Astrocyte (in vitro differentiated cells and primary cell): ENCODE measurements around the gene CACNA1C. TPM values are rescaled to one million over a fixed set of nuclear protein-coding genes. Genes with fewer than 3 reads are reported as not detected.

Source experiments
- DNase-seq: peaks from one replicate; pipeline ENCODE4 v3.0.0-alpha.2; 2010; ENCODE audit warnings: low read depth
- FAIRE-seq: peaks from 2 replicates; lab custom pipeline; 2011; peaks lifted over from hg19 to GRCh38; lab: Jason Lieb, UNC
- H2AFZ ChIP-seq: 2 replicates; pipeline ENCODE4 v1.6.0; 2012; ENCODE audit warnings: low read depth, low read length, inconsistent platforms
- H3K27ac ChIP-seq: 2 replicates; pipeline ENCODE4 v1.5.1; 2011; ENCODE audit warnings: low read depth, low read length, inconsistent platforms
- H3K27me3 ChIP-seq: 2 replicates; pipeline ENCODE4 v1.6.0; 2011; ENCODE audit warnings: low read length, inconsistent platforms; ENCODE audit not compliant: insufficient read depth
- H3K36me3 ChIP-seq: 2 replicates; pipeline ENCODE4 v1.5.1; 2011; ENCODE audit warnings: low read length, inconsistent platforms; ENCODE audit not compliant: insufficient read depth
- H3K4me1 ChIP-seq: 2 replicates; pipeline ENCODE4 v1.5.1; 2011; ENCODE audit warnings: low read length, inconsistent platforms; ENCODE audit not compliant: insufficient read depth
- H3K4me2 ChIP-seq: 2 replicates; pipeline ENCODE4 v1.6.0; 2012; ENCODE audit warnings: low read length, inconsistent platforms
- H3K4me3 ChIP-seq: 2 replicates; pipeline ENCODE4 v1.5.1; 2011; ENCODE audit warnings: low read depth, mild to moderate bottlenecking, low read length, inconsistent platforms; ENCODE audit not compliant: insufficient read depth
- H3K79me2 ChIP-seq: 2 replicates; pipeline ENCODE4 v1.6.0; 2012; ENCODE audit warnings: mild to moderate bottlenecking, low read length, inconsistent platforms; ENCODE audit not compliant: insufficient read depth
- H3K9ac ChIP-seq: 2 replicates; pipeline ENCODE4 v1.6.0; 2012; ENCODE audit warnings: mild to moderate bottlenecking, low read length, inconsistent platforms
- H3K9me3 ChIP-seq: 2 replicates; pipeline ENCODE4 v1.5.1; 2012; ENCODE audit warnings: low read depth, mild to moderate bottlenecking, low read length, inconsistent platforms; ENCODE audit not compliant: insufficient read depth
- H4K20me1 ChIP-seq: 2 replicates; pipeline ENCODE4 v1.6.0; 2012; ENCODE audit warnings: low read length, inconsistent platforms; ENCODE audit not compliant: insufficient read depth
- H3K27ac Mint-ChIP-seq: one replicate; pipeline ENCODE4 v1.8.0; 2021; ENCODE audit warnings: mild to moderate bottlenecking, mixed read lengths; ENCODE audit not compliant: unreplicated experiment
- H3K27me3 Mint-ChIP-seq: one replicate; pipeline ENCODE4 v1.8.0; 2021; ENCODE audit warnings: low read depth, mixed read lengths; ENCODE audit not compliant: unreplicated experiment
- H3K36me3 Mint-ChIP-seq: one replicate; pipeline ENCODE4 v1.8.0; 2021; ENCODE audit warnings: low read depth, mixed read lengths; ENCODE audit not compliant: unreplicated experiment
- H3K4me1 Mint-ChIP-seq: one replicate; pipeline ENCODE4 v1.8.0; 2021; ENCODE audit warnings: low read depth, mixed read lengths; ENCODE audit not compliant: unreplicated experiment
- H3K4me3 Mint-ChIP-seq: one replicate; pipeline ENCODE4 v1.8.0; 2021; ENCODE audit warnings: mild to moderate bottlenecking, moderate library complexity, mixed read lengths; ENCODE audit not compliant: unreplicated experiment
- H3K9me3 Mint-ChIP-seq: one replicate; pipeline ENCODE4 v1.8.0; 2021; ENCODE audit warnings: mild to moderate bottlenecking, mixed read lengths; ENCODE audit not compliant: unreplicated experiment
- CTCF ChIP-seq: IDR thresholded peaks from 2 replicates; pipeline ENCODE4 v1.5.1; 2011; ENCODE audit warnings: low read depth, mild to moderate bottlenecking, inconsistent platforms, low read length, moderate library complexity; ENCODE audit not compliant: insufficient read depth
- EZH2 ChIP-seq: IDR thresholded peaks from 2 replicates; pipeline ENCODE4 v1.6.1; 2012; ENCODE audit warnings: mild to moderate bottlenecking, low read length, inconsistent platforms; ENCODE audit not compliant: insufficient read depth
- total RNA-seq: library from RNA; stranded (reverse); gene quantifications from 2 replicates; pipeline ENCODE4 v1.2.1, GENCODE V29; 2021

The CACNA1C gene
- total RNA-seq, 1 donor from 2014 or later: 2.1 TPM

- H3K36me3 Mint-ChIP-seq: peaks cover 4% of the 10 kb centered on the region
- peaks cover 25% of the 10 kb centered on the region for H3K27me3 Mint-ChIP-seq
- Histone ChIP-seq H3K27me3 (no peaks in the 10 kb centered on the region), H3K4me1 (no peaks in the 10 kb centered on the region), H2AFZ (no peak overlapping the region), H3K27ac (no peak overlapping the region), H4K20me1 (no peaks in the 10 kb centered on the region), H3K79me2 (no peaks in the 10 kb centered on the region), H3K4me3 (no peak overlapping the region), H3K36me3 (no peaks in the 10 kb centered on the region), H3K9ac (no peak overlapping the region), H3K4me2 (no peak overlapping the region), H3K9me3 (no peaks in the 10 kb centered on the region)
- H3K9me3 Mint-ChIP-seq: no peaks in the 10 kb centered on the region
- no peak overlapping the region for H3K4me3 Mint-ChIP-seq
- peaks cover 1% of the 10 kb centered on the region for H3K4me1 Mint-ChIP-seq
- FAIRE-seq (no peak), DNase-seq (no peak)
- TF ChIP-seq EZH2: no peak
- TF ChIP-seq CTCF: no peak
- H3K27ac Mint-ChIP-seq: no peak overlapping the region
Observed at GRCh38 chr12:2401040-2401439, 348.3 kb downstream of the CACNA1C start.

GRCh38 chr12:2402073-2402579, 349.3 kb downstream of the CACNA1C start:
- H3K79me2 ChIP-seq: no peaks in the 10 kb centered on the region
- FAIRE-seq (no peak), DNase-seq (no peak)
- TF ChIP-seq CTCF (no peak), EZH2 (no peak)
- Mint-ChIP-seq H3K36me3 (peaks cover 4% of the 10 kb centered on the region), H3K4me3 (no peak overlapping the region), H3K9me3 (no peaks in the 10 kb centered on the region), H3K27me3 (peaks cover 27% of the 10 kb centered on the region), H3K27ac (no peak overlapping the region), H3K4me1 (peaks cover 1% of the 10 kb centered on the region)
- no peak overlapping the region for H2AFZ ChIP-seq
- H3K27me3 ChIP-seq: no peaks in the 10 kb centered on the region
- H3K27ac ChIP-seq: no peak overlapping the region
- H3K9me3 ChIP-seq: no peaks in the 10 kb centered on the region
- no peaks in the 10 kb centered on the region for H3K36me3 ChIP-seq
- no peaks in the 10 kb centered on the region for H3K4me1 ChIP-seq
- H3K9ac ChIP-seq: no peak overlapping the region
- no peak overlapping the region for H3K4me3 ChIP-seq
- H4K20me1 ChIP-seq: no peaks in the 10 kb centered on the region
- no peak overlapping the region for H3K4me2 ChIP-seq

- FAIRE-seq (no peak), DNase-seq (no peak)
- Histone ChIP-seq H3K9me3 (no peaks in the 10 kb centered on the region), H3K4me2 (no peak overlapping the region), H3K4me1 (no peaks in the 10 kb centered on the region), H3K27me3 (peaks cover 2% of the 10 kb centered on the region), H3K27ac (no peak overlapping the region), H4K20me1 (no peaks in the 10 kb centered on the region), H3K79me2 (no peaks in the 10 kb centered on the region), H2AFZ (no peak overlapping the region), H3K36me3 (no peaks in the 10 kb centered on the region), H3K9ac (no peak overlapping the region), H3K4me3 (no peak overlapping the region)
- Mint-ChIP-seq H3K27ac (no peak overlapping the region), H3K4me3 (no peak overlapping the region), H3K36me3 (peaks cover 4% of the 10 kb centered on the region), H3K27me3 (peaks cover 30% of the 10 kb centered on the region), H3K4me1 (no peaks in the 10 kb centered on the region), H3K9me3 (no peaks in the 10 kb centered on the region)
- TF ChIP-seq EZH2: no peak
- TF ChIP-seq CTCF: no peak
Observed at GRCh38 chr12:2403221-2403976, 350.6 kb downstream of the CACNA1C start.
